Neutrophil (primary cell): Measurements from ENCODE around the gene CHD3.

Experiments
- H3K27ac ChIP-seq: fragments of 200-600 bp; sonication (generic); 2 replicates; pipeline ENCODE4 v1.5.1; 2016; ENCODE audit warnings: mild to moderate bottlenecking, moderate library complexity
- H3K27me3 ChIP-seq: fragments of 200-600 bp; sonication (generic); 2 replicates; pipeline ENCODE4 v1.6.0; 2016; ENCODE audit warnings: mild to moderate bottlenecking
- H3K36me3 ChIP-seq: fragments of 200-600 bp; sonication (generic); 2 replicates; pipeline ENCODE4 v1.5.1; 2017
- H3K4me1 ChIP-seq, 2 experiments: fragments of 200-600 bp in 1 of 2; sonication (generic) in 1 of 2; 1 replicate in 1 of 2; 2 replicates in 1 of 2; pipeline versions ENCODE4 v1.5.1 to v1.6.1; 2013 to 2016; ENCODE audit warnings: low read depth in 1 of 2, low read length in 1 of 2, mild to moderate bottlenecking in 1 of 2, moderate library complexity in 1 of 2; ENCODE audit not compliant: control insufficient read depth in 1 of 2, insufficient read depth in 1 of 2
- H3K4me3 ChIP-seq, 2 experiments: fragments of 200-600 bp in 1 of 2; sonication (generic) in 1 of 2; 1 replicate in 1 of 2; 2 replicates in 1 of 2; pipeline ENCODE4 v1.5.1; 2013 to 2016; ENCODE audit warnings: low read depth in 1 of 2, low read length in 1 of 2, mild to moderate bottlenecking in 1 of 2, moderate library complexity in 1 of 2
- H3K9me3 ChIP-seq: fragments of 200-600 bp; sonication (generic); 2 replicates; pipeline ENCODE4 v1.5.1; 2016
- TF ChIP-seq, protein P1 (sequence below): fragments of 200-600 bp; sonication (generic); IDR thresholded peaks from 2 replicates; pipeline ENCODE4 v1.5.1; 2016; ENCODE audit warnings: antibody characterized with exemption

The CHD3 gene

DNA sequence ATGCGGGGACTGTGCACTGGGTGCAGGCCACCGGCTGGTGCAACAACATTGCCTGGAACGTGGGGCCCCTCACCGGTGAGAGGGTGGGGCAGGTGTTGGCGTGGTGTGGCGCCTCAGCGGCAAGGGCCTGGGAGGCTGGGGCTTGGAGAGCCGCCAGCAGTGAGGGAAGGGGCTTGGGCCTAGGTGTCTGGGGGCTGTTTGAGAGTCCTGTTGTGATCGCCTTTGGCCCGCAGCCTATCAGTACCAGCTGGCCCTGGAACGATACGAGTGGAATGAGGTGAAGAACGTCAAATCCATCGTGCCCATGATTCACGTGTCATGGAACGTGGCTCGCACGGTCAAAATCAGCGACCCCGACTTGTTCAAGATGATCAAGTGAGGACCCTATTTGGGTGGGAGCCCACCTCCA, 36.3 kb upstream of the CHD3 start:
- H3K27ac ChIP-seq = peak overlapping the region; percentile 98
- H3K4me3 ChIP-seq = peak overlapping the region in 1 of 2 experiments; percentile 52
- H3K36me3 ChIP-seq = peaks cover 94% of the 10 kb centered on the region
- peaks cover 16% of the 10 kb centered on the region for H3K9me3 ChIP-seq
- peaks cover 57 to 78% of the 10 kb centered on the region in 2 experiments for H3K4me1 ChIP-seq
- TF ChIP-seq, protein P1, sequence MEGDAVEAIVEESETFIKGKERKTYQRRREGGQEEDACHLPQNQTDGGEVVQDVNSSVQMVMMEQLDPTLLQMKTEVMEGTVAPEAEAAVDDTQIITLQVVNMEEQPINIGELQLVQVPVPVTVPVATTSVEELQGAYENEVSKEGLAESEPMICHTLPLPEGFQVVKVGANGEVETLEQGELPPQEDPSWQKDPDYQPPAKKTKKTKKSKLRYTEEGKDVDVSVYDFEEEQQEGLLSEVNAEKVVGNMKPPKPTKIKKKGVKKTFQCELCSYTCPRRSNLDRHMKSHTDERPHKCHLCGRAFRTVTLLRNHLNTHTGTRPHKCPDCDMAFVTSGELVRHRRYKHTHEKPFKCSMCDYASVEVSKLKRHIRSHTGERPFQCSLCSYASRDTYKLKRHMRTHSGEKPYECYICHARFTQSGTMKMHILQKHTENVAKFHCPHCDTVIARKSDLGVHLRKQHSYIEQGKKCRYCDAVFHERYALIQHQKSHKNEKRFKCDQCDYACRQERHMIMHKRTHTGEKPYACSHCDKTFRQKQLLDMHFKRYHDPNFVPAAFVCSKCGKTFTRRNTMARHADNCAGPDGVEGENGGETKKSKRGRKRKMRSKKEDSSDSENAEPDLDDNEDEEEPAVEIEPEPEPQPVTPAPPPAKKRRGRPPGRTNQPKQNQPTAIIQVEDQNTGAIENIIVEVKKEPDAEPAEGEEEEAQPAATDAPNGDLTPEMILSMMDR = no peak
- no peaks in the 10 kb centered on the region for H3K27me3 ChIP-seq

DNA sequence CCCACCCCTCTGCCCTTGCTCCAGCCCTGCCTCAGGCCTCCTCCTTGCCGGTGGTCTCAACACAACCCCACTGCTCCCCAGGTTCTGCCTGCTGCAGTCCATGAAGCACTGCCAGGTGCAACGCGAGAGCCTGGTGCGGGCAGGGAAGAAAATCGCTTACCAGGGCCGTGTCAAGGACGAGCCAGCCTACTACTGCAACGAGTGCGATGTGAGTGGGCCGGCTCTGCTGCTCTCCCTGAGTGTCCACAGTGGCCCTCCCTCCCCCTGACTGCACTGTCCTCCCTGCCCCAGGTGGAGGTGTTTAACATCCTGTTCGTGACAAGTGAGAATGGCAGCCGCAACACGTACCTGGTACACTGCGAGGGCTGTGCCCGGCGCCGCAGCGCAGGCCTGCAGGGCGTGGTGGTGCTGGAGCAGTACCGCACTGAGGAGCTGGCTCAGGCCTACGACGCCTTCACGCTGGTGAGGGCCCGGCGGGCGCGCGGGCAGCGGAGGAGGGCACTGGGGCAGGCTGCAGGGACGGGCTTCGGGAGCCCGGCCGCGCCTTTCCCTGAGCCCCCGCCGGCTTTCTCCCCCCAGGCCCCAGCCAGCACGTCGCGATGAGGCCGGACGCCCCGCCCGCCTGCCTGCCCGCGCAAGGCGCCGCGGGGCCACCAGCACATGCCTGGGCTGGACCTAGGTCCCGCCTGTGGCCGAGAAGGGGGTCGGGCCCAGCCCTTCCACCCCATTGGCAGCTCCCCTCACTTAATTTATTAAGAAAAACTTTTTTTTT, 35.5 kb upstream of the CHD3 start:
- TF ChIP-seq, protein P1 = no peak
- H3K9me3 ChIP-seq = peaks cover 16% of the 10 kb centered on the region
- H3K4me3 ChIP-seq = peak overlapping the region in 1 of 2 experiments; percentile 24
- no peaks in the 10 kb centered on the region for H3K27me3 ChIP-seq
- peaks cover 66 to 80% of the 10 kb centered on the region in 2 experiments for H3K4me1 ChIP-seq
- H3K27ac ChIP-seq = peak overlapping the region; percentile 98
- peaks cover 86% of the 10 kb centered on the region for H3K36me3 ChIP-seq

DNA sequence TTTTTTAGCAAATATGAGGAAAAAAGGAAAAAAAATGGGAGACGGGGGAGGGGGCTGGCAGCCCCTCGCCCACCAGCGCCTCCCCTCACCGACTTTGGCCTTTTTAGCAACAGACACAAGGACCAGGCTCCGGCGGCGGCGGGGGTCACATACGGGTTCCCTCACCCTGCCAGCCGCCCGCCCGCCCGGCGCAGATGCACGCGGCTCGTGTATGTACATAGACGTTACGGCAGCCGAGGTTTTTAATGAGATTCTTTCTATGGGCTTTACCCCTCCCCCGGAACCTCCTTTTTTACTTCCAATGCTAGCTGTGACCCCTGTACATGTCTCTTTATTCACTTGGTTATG, 34.9 kb upstream of the CHD3 start:
- Histone ChIP-seq H3K36me3 (peaks cover 80% of the 10 kb centered on the region), H3K4me3 (no peak overlapping the region), H3K27ac (peak overlapping the region; percentile 98), H3K4me1 (peaks cover 71 to 85% of the 10 kb centered on the region in 2 experiments), H3K9me3 (peaks cover 16% of the 10 kb centered on the region), H3K27me3 (no peaks in the 10 kb centered on the region)
- TF ChIP-seq, protein P1 = no peak

DNA sequence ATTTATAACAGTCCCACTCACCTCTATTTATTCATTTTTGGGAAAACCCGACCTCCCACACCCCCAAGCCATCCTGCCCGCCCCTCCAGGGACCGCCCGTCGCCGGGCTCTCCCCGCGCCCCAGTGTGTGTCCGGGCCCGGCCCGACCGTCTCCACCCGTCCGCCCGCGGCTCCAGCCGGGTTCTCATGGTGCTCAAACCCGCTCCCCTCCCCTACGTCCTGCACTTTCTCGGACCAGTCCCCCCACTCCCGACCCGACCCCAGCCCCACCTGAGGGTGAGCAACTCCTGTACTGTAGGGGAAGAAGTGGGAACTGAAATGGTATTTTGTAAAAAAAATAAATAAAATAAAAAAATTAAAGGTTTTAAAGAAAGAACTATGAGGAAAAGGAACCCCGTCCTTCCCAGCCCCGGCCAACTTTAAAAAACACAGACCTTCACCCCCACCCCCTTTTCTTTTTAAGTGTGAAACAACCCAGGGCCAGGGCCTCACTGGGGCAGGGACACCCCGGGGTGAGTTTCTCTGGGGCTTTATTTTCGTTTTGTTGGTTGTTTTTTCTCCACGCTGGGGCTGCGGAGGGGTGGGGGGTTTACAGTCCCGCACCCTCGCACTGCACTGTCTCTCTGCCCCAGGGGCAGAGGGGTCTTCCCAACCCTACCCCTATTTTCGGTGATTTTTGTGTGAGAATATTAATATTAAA, 34.4 kb upstream of the CHD3 start:
- Histone ChIP-seq H3K36me3 (peaks cover 74% of the 10 kb centered on the region), H3K9me3 (peaks cover 16% of the 10 kb centered on the region), H3K4me3 (no peak overlapping the region), H3K27me3 (no peaks in the 10 kb centered on the region), H3K4me1 (peaks cover 75 to 84% of the 10 kb centered on the region in 2 experiments), H3K27ac (peak overlapping the region; percentile 98)
- TF ChIP-seq, protein P1 = no peak

DNA sequence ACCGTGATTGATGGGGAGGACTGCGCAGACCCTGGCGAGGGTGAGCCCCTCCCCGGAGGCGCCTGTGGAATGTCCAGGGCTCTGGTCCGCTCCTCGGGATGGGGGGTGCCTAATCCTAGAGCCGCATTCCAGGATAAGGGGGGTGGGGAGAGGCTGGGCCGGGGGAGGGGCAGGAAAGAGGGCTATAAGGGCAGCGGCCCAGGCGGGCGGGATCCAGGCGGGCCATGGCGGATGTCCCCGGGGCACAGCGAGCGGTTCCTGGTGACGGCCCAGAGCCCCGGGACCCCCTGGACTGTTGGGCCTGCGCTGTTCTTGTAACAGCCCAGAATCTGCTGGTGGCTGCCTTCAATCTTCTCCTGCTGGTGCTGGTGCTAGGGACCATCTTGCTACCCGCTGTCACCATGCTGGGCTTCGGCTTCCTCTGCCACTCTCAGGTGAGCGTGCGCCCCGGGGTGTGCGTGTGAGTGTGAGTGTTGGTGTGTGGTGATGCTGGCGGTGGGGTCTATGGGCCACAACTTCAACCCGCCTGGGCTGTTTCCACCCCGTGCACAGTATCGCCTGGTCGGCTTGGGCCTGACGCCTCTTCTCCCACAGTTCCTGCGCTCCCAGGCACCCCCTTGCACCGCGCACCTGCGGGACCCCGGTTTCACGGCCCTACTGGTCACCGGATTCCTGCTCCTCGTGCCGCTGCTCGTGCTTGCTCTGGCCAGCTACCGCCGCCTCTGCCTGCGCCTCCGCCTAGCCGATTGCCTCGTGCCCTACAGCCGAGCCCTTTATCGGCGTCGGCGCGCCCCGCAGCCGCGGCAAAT, 33.5 kb upstream of the CHD3 start, which contains the start of gene TMEM88:
TMEM88 (plus strand) TSS at position 216 of the 809 bp plus-strand sequence; CDS start at position 225, 9 bp downstream.
- H3K36me3 ChIP-seq = peaks cover 66% of the 10 kb centered on the region

More for the DNA sequence above, 33.5 kb upstream of the CHD3 start, which contains the start of gene TMEM88:
- Histone ChIP-seq H3K27me3 (no peaks in the 10 kb centered on the region), H3K4me3 (peak within 1 kb of the TSS; percentile 78 to 94), H3K27ac (peak within 1 kb of the TSS; percentile 98), H3K9me3 (peaks cover 15% of the 10 kb centered on the region), H3K4me1 (peaks cover 69 to 76% of the 10 kb centered on the region in 2 experiments)
- TF ChIP-seq, protein P1 = no peak
